H1 (cell line): ENCODE measurements around the gene IQGAP1.

Experiments used
- CTCF ChIP-seq, 3 experiments: IDR thresholded peaks; 1 replicate in 2 of 3; 2 replicates in 1 of 3; pipeline versions ENCODE4 v1.5.1 to v1.6.1; 2011; ENCODE audit warnings: low read length in 3 of 3, mild to moderate bottlenecking in 3 of 3, inconsistent platforms in 2 of 3, low read depth in 1 of 3, moderate library complexity in 1 of 3; ENCODE audit not compliant: insufficient read depth in 1 of 3; ENCODE audit errors: control extremely low read depth in 1 of 3
- POLR2A ChIP-seq, 2 experiments: IDR thresholded peaks; 1 replicate in 1 of 2; 2 replicates in 1 of 2; pipeline ENCODE4 v1.6.1; 2011; ENCODE audit warnings: low read depth in 2 of 2, low read length in 2 of 2, mild to moderate bottlenecking in 2 of 2; ENCODE audit errors: control extremely low read depth in 1 of 2
- POLR2AphosphoS5 ChIP-seq: IDR thresholded peaks from 2 replicates; pipeline ENCODE4 v1.6.1; 2011; ENCODE audit warnings: low read depth, low read length
- POU5F1 ChIP-seq: IDR thresholded peaks from 2 replicates; pipeline ENCODE4 v1.6.1; 2011; ENCODE audit warnings: low read depth, mild to moderate bottlenecking, low read length, moderate library complexity
- SIN3A ChIP-seq, 2 experiments: IDR thresholded peaks in 1 of 2; conservative IDR thresholded peaks in 1 of 2; 2 replicates each; pipeline ENCODE4 v1.6.1; 2011 to 2012; ENCODE audit warnings: low read length in 2 of 2, improper control_type of control experiment in 1 of 2, low read depth in 1 of 2, mild to moderate bottlenecking in 1 of 2

GRCh38 chr15:90500171-90500570 is 112.1 kb downstream of the IQGAP1 start:
- TF ChIP-seq POLR2A (IDR thresholded peaks at IDR 0.05; ENCODE audit: control extremely low read depth in 1 of 2, low read depth in 2 of 2, low read length in 2 of 2): no peak
- no peak for TF ChIP-seq CTCF (IDR thresholded peaks at IDR 0.05; ENCODE audit: control extremely low read depth in 1 of 3, insufficient read depth in 1 of 3, low read depth in 1 of 3, low read length in 3 of 3)
- TF ChIP-seq POU5F1: no peak
- TF ChIP-seq SIN3A (conservative IDR thresholded peaks at IDR 0.05 in 1 of 2, IDR thresholded peaks at IDR 0.05 in 1 of 2; ENCODE audit: low read depth in 1 of 2, low read length in 2 of 2): no peak
- TF ChIP-seq POLR2AphosphoS5: no peak
